Measurements from ENCODE around the gene TMEM44.

DNA sequence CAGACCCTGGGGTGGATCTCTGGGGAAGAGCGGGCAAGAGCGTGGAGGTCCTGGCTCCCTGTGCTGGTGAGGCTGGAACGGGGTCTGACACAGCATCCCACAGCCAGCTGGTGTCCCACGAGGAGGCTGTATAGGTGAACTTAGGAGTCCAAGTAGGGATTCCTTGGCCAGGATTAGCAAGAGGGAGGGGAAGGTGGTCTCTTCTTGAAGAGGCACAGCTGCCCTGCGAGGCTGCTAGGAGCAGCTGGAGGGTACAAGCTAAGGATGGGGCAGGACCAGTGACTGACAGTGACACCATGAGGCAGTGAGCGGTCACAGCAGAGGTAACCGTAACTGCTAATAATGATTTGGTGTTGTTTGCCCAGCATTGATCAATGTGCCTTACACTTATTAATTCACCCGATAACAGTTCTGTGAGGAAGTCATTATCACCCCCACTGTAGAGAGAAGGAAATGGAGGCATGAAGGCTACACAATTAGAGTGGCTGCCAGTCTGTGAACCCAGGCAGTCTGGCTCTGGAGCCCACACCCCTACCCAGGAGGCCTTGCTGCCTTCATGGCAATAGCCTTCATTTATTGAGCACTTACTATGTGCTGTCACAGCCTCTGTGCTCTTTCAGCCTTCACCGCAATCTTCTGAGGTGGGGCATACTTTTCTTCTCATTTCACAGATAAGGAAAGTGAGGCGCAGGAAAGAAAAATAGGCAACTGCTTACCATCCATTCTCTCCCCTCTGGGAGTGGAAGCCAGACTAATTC is 59.4 kb downstream of the TMEM44 start:
- TF ChIP-seq, protein P1, sequence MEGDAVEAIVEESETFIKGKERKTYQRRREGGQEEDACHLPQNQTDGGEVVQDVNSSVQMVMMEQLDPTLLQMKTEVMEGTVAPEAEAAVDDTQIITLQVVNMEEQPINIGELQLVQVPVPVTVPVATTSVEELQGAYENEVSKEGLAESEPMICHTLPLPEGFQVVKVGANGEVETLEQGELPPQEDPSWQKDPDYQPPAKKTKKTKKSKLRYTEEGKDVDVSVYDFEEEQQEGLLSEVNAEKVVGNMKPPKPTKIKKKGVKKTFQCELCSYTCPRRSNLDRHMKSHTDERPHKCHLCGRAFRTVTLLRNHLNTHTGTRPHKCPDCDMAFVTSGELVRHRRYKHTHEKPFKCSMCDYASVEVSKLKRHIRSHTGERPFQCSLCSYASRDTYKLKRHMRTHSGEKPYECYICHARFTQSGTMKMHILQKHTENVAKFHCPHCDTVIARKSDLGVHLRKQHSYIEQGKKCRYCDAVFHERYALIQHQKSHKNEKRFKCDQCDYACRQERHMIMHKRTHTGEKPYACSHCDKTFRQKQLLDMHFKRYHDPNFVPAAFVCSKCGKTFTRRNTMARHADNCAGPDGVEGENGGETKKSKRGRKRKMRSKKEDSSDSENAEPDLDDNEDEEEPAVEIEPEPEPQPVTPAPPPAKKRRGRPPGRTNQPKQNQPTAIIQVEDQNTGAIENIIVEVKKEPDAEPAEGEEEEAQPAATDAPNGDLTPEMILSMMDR (IDR thresholded peaks at IDR 0.05), result peak in 1 of 3 donors; percentile 21
- TF ChIP-seq POLR2A (IDR thresholded peaks at IDR 0.05), result no peak
- no peak for TF ChIP-seq POLR2AphosphoS5 (IDR thresholded peaks at IDR 0.05)
